Hepatocyte (in vitro differentiated cells): ENCODE data around the gene ZNF512B.

Experiments
- CTCF ChIP-seq: fragments of 200-600 bp; sonication (generic); IDR thresholded peaks from 2 replicates; pipeline ENCODE4 v1.5.1; 2016; ENCODE audit warnings: antibody characterized with exemption, mild to moderate bottlenecking; ENCODE audit not compliant: poor library complexity
- EZH2phosphoT487 ChIP-seq: fragments of 200-600 bp; sonication (generic); IDR thresholded peaks from one replicate; pipeline ENCODE4 v1.6.1; 2018; ENCODE audit warnings: antibody characterized with exemption, mild to moderate bottlenecking, low read depth, moderate library complexity; ENCODE audit not compliant: unreplicated experiment, severe bottlenecking

DNA sequence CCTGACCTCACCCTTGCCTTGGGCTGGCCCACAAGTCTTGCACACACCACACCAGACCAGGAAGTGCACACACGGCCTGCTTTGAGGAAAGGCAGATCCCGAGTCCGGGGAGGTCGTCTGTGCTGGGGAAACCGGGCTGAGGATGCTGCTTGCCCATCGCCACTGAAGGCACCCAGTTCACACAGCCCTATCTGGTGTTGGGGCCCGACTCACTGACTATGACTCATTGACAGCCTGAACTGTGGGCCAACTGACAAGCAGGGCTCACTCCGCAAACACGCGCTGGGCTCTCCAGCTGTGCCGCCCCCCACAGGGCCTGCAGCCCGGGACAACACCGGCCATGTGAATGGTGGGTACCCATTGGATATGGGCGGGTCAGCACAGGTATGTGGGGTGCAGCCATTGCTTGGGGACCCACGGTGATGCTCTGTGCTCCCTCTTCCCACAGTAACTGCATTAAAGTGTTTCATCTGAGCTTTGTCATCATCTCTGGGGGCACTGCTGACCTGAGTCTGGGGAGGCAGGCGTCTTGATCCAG, 8.1 kb upstream of the ZNF512B start:
- TF ChIP-seq CTCF = no peak
- no peak for TF ChIP-seq EZH2phosphoT487
